Activated CD8-positive, alpha-beta memory T cell treated with anti-CD3 and anti-CD28 coated beads, Interleukin-2, amount 50 U/mL, for 4 hours (primary cell): ENCODE measurements around the gene PTPRG.
A peak's percentile ranks its signal among the peaks of the same experiment; 100 is the strongest.

Experiments used
- DNase-seq: peaks from one replicate; pipeline ENCODE4 v3.0.0-alpha.2; 2020

The PTPRG gene

GRCh38 chr3:62178739-62179600, 617.6 kb downstream of the PTPRG start:
- no peak for DNase-seq

DNA sequence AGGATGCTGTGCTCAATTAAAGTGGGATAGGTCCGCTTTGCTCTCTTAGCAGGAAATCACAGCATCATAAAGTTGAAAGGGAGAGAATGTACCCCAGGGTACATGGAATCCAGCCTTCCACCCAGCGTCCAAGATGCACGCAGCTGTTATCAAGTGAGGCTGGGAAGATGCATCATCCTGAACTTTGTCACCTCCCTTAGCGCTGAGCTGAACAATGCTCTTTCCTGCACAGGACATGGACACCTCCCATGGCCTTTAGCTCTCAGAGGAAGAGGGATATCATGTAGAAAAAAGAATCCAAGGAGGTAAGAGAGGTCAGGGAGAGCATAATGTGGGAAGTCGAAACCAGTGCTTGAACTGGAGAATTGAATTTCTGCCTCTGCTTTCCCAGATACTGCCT, 619.1 kb downstream of the PTPRG start:
- no peak for DNase-seq

DNA sequence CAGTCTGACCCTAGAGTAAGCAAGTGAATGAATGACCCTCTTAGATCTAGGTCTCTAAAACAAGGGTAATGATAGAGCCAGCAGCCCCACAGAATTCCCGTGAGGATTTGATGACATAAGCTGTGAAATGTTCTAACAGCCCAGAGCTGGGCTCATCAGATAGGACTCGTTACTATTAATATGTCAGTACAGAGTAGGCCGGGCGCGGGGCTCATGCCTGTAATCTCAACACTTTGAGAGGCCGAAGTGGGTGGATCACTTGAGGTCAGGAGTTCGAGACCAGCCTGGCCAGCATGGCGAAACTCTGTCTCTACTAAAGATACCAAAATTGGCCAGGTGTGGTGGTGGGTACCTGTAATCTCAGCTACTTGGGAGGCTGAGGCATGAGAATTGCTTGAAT, 621.7 kb downstream of the PTPRG start:
- no peak for DNase-seq

DNA sequence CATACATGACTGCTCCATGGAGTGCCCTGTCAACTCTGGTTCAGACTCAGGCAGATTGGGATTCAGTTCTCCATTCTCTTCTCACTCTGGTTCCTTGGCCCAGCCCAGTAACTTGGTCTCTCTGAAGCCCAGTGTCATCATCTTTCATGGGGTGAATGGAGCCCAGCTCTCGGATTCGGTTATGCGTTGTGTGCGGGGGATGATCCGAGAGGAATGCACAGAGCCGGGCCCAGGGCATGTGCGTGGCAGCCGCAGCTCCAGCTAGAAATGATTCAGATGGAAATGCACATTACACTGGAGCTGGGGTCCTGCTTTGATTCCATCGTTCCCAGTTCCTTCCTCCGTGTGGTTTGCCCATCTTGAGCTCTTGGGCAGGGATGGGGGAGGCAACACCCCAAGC, 622.6 kb downstream of the PTPRG start:
- DNase-seq: no peak

GRCh38 chr3:62184559-62184958, 623.2 kb downstream of the PTPRG start:
- no peak for DNase-seq

- no peak for DNase-seq
These were observed 625.7 kb downstream of the PTPRG start for GRCh38 chr3:62187022-62187431.

GRCh38 chr3:62188681-62189375, 627.5 kb downstream of the PTPRG start:
- DNase-seq: peak; percentile 55

- no peak for DNase-seq
These were observed 628.0 kb downstream of the PTPRG start for GRCh38 chr3:62189376-62189698.

DNA sequence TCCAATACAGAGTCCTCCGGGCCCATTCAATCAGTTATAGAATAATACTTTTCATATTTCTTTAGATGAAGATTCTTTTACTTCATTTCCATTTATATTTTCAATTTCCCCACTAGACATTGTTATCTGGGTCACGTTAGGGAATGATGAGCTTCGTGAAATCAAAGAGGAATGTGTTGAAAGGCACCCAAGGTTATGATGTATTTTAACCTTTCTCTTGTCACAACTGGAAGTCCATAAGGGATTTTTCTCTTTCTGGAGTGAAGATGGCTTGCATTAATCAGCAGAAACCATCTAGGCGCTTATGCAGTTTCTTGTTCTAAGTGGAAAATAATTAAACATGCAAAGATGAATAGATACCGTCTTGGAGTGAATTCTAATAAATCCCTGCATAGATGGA, 631.5 kb downstream of the PTPRG start:
- DNase-seq: no peak

DNA sequence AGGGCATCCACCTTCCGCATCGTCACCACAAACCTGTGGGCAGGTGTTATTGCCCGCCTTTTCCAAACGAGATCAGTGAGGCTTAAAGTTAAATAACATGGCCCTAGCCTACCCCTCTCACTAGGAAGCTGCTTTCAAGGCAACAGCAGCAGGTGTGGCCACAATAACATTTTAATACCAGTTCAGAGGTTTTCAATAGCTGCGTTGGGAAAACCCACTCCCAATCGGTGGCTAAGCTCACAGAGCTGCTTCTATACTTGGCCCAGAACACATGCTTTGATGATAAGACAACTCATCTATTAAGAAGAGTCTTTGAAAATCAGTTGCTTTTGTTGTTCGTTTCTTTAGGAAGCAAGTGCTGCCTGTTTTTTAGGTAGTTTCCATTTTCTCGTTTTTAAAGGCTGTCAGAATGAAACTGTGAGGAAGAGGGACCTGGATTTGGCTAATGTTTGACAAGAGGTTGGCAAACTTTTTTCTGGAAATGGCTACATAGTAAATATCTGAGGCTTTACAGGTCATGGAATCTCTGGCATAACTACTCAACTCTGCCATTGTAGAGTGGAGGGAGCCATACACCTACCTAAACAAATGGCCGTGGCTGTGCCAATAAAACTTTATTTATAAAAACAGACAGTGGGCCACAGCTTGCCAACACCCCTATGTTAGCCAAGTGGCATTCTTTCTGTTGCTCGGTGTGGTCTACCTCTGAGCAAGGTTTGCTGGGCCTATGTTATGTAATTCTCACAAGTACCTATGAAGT, 632.4 kb downstream of the PTPRG start:
- DNase-seq: no peak

DNA sequence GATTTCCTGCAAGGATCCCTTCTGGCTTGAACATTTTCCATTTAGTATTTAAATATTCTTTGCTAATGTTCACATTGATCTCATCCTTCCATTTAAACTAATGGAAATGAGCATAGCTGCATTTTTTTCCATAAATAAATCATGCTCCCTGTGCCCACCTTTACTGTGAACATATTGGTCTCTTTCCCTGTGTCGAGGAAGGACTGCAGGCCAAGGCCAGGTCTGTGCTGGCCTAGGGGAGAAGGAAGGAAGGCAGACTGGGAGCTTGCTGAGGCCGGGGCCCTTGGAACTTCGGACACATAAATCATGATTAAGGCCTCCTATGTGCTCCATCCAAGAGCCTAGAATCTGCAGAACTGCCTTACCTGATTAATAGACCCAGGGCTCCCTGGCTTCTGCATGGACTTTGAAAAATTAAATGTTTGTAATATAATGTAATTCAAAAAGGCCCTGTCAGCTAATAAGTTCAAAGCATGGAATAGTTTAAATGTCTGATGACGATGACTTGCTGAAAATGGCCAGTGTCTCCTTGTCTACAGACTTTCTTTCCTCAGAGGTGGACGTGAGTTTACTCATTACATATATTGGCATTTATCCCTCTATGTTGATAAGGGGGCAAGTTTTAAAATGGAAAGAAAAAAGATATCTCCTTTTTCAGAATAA, 636.1 kb downstream of the PTPRG start:
- no peak for DNase-seq

- DNase-seq: no peak
These were observed 637.8 kb downstream of the PTPRG start for GRCh38 chr3:62199126-62199525.

DNA sequence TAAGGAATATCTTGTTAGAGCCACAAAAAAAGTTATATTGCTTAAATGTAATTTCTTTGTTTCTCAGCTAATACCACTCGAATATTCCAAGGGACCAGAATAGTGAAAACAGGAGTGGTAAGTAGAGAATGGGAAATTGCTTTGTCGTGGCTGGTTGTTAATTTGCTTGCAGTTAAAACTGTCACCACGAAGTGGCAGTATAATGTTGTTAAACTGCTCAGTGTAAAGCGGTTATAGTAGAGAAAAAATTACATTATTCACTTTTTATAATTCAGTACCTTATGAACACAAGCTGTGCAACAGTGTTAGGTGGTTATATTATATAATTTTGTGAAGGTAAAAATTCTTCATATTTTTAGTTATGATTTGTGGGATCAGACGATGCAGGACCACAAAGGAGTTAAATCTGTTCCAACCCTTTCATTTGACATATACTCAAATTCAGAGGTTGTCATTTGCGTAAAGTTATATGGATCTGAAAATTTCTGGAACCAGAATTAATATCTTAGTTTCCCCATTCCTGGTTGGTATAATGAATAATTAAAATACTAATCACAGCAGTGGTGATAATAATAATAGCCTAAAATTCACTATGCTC, 640.2 kb downstream of the PTPRG start:
- DNase-seq: no peak

GRCh38 chr3:62203152-62203551, 641.8 kb downstream of the PTPRG start:
- no peak for DNase-seq

DNA sequence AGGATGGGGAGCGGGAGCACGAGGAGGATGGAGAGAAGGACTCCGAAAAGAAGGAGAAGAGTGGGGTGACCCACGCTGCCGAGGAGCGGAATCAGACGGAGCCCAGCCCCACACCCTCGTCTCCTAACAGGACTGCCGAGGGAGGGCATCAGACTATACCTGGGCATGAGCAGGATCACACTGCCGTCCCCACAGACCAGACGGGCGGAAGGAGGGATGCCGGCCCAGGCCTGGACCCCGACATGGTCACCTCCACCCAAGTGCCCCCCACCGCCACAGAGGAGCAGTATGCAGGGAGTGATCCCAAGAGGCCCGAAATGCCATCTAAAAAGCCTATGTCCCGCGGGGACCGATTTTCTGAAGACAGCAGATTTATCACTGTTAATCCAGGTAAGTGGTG, 642.2 kb downstream of the PTPRG start:
- DNase-seq: no peak

DNA sequence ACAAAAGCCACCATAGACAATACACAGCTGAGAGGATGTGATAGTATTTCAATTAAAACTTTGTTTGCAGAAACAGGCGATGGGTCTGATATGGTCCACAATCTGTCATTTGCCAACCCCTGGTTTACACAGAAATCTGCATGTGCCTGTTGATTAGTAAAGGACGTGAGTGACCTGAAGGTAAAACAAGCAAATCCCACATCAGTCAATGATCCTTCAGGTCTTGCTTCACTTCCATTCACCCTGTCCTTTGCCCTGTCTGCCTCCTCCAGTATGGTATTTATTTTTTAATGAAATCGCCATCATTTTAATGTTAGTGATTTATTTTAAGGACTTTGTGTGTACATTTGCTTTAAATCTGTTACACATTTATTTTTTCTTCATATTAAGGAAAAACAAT, 645.8 kb downstream of the PTPRG start:
- no peak for DNase-seq

- DNase-seq: no peak
These were observed 647.0 kb downstream of the PTPRG start for GRCh38 chr3:62208385-62208784.

GRCh38 chr3:62209101-62209500, 647.7 kb downstream of the PTPRG start:
- DNase-seq: no peak

DNA sequence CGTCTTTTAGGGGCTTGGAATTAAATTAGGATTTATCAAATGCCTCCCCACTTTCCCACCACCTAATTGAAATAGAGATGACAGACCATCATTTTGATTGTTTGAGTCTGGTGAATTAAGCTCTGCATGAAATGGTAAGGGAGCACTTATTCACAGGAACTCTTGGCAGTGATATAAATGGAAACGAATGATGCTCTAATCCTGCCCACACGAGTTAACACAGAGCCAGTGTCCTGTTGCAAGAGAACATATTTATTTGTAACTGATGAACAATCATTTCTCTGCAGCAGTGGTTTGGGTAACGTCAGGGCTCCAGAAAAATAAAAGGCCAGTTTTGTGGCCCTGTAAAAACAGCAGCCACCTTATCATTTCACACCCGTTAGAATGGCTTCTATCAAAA, 648.6 kb downstream of the PTPRG start:
- DNase-seq: no peak

DNA sequence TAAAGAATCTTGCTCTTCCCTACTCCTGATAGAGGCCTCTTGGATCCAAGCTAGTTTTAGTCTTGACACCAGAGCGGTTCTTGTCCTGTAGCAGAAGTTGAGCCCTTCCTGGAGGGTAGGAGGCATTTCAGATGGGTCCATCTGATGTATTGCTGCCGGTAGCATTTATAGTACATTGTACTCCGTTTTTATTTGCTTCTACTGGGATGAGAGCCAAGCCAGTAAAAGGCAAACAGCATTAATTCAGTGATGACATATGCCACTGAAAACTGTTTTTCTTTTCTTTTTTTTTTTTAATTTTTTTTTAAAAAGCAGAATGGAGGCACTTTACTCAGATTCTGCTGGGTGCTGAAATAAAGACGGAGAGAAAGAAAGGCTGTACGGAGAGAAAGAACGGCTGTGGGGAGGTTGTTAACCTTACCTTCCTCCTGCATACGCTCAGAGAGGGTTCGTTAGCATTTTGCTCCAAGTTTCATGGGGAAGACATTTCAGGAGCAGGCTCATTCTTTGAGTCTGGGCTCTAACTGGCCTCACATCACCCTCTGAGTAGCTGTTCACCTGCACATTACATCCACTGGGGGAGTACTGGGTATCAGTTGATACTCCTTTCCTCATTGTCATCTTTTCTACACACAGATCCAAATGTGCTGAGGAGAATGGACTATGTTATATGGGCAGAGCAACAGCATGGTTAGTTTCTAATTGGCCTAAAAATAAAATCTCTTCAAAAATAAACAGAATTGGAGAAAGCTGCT, 650.5 kb downstream of the PTPRG start:
- no peak for DNase-seq

GRCh38 chr3:62214850-62215249, 653.5 kb downstream of the PTPRG start:
- DNase-seq: no peak

DNA sequence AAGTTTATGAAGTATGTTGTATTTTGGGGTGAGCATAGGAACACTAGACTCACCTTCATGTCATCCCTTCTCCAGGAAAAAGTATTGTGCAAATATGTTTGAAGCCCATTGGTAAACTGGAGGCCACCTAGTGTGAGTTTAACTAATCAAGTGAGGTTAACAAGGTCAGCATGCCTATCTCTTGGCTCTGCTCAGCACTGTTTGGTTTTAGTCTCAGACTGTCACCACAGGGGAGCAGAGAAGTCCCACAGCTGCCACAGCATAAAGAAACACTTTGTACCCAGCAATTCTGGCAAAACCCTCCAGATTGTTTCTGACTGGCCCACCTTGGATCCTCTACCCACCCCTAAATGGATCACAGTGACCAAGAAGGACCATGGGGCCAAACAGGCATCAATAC, 659.2 kb downstream of the PTPRG start:
- DNase-seq: no peak
